Nephron progenitor cell (in vitro differentiated cells): ENCODE data around the gene PSAPL1.
A peak's percentile ranks its signal among the peaks of the same experiment; 100 is the strongest.

Experiments
- DNase-seq: peaks from one replicate; pipeline ENCODE4 v3.0.0; 2021
- H3K27ac Mint-ChIP-seq: 2 replicates; pipeline ENCODE4 v1.8.0; 2021; ENCODE audit warnings: mild to moderate bottlenecking, moderate library complexity, mixed read lengths
- H3K27me3 Mint-ChIP-seq: 2 replicates; pipeline ENCODE4 v1.8.0; 2021; ENCODE audit warnings: mild to moderate bottlenecking, low read depth, mixed read lengths; ENCODE audit not compliant: poor library complexity
- H3K36me3 Mint-ChIP-seq: 2 replicates; pipeline ENCODE4 v1.8.0; 2021; ENCODE audit warnings: low read depth, mixed read lengths
- H3K4me1 Mint-ChIP-seq: 2 replicates; pipeline ENCODE4 v1.8.0; 2021; ENCODE audit warnings: mixed read lengths
- H3K4me3 Mint-ChIP-seq: 2 replicates; pipeline ENCODE4 v1.8.0; 2021; ENCODE audit warnings: mild to moderate bottlenecking, moderate library complexity, mixed read lengths
- H3K9me3 Mint-ChIP-seq: 2 replicates; pipeline ENCODE4 v1.8.0; 2021; ENCODE audit warnings: mild to moderate bottlenecking, moderate library complexity, mixed read lengths
- TF ChIP-seq, protein P1 (sequence below): fragments of 200-600 bp; sonication (generic); IDR thresholded peaks from 2 replicates; pipeline ENCODE4 v1.5.0; 2021; ENCODE audit warnings: antibody characterized with exemption

PSAPL1 gene

GRCh38 chr4:7476820-7477219 lies 42.1 kb upstream of the PSAPL1 start:
- no peak overlapping the region for H3K4me3 Mint-ChIP-seq
- no peak overlapping the region for H3K27ac Mint-ChIP-seq
- peaks cover 72% of the 10 kb centered on the region for H3K4me1 Mint-ChIP-seq
- peaks cover 5% of the 10 kb centered on the region for H3K9me3 Mint-ChIP-seq
- TF ChIP-seq, protein P1, sequence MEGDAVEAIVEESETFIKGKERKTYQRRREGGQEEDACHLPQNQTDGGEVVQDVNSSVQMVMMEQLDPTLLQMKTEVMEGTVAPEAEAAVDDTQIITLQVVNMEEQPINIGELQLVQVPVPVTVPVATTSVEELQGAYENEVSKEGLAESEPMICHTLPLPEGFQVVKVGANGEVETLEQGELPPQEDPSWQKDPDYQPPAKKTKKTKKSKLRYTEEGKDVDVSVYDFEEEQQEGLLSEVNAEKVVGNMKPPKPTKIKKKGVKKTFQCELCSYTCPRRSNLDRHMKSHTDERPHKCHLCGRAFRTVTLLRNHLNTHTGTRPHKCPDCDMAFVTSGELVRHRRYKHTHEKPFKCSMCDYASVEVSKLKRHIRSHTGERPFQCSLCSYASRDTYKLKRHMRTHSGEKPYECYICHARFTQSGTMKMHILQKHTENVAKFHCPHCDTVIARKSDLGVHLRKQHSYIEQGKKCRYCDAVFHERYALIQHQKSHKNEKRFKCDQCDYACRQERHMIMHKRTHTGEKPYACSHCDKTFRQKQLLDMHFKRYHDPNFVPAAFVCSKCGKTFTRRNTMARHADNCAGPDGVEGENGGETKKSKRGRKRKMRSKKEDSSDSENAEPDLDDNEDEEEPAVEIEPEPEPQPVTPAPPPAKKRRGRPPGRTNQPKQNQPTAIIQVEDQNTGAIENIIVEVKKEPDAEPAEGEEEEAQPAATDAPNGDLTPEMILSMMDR, result no peak
- H3K36me3 Mint-ChIP-seq, result no peaks in the 10 kb centered on the region
- H3K27me3 Mint-ChIP-seq, result peaks cover 25% of the 10 kb centered on the region
- no peak for DNase-seq

- Mint-ChIP-seq H3K27me3 (peaks cover 31% of the 10 kb centered on the region), H3K4me1 (peaks cover 84% of the 10 kb centered on the region), H3K27ac (no peak overlapping the region), H3K36me3 (no peaks in the 10 kb centered on the region), H3K4me3 (no peak overlapping the region), H3K9me3 (no peaks in the 10 kb centered on the region)
- DNase-seq, result no peak
- TF ChIP-seq, protein P1, result no peak
Measured at GRCh38 chr4:7475207-7475606, 40.5 kb upstream of the PSAPL1 start.

DNA sequence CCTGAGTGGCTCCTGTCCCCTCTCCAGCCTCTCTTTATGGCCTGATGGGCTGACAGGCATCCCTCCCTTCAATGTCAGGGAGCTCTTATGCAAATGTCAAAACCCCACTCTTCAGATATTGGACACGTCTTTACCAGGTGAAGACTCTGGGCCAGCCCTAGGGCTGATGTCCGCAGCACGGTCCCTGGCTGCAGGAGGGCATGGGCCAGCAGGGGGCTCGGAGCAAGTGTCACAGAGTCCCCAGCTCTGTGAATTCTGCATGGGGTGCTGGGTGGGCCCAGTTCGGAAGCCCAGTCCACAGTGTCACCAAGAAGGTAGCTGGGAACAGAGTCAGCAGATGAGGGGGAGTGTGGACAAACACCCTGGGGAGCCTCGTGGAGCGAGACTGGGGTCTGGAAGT lies 39.6 kb upstream of the PSAPL1 start:
- H3K4me3 Mint-ChIP-seq, result no peak overlapping the region
- H3K27ac Mint-ChIP-seq, result no peak overlapping the region
- H3K36me3 Mint-ChIP-seq, result no peaks in the 10 kb centered on the region
- H3K4me1 Mint-ChIP-seq, result peaks cover 84% of the 10 kb centered on the region
- no peaks in the 10 kb centered on the region for H3K9me3 Mint-ChIP-seq
- DNase-seq, result peak; percentile 37
- peaks cover 32% of the 10 kb centered on the region for H3K27me3 Mint-ChIP-seq
- TF ChIP-seq, protein P1, result peak; percentile 37

DNA sequence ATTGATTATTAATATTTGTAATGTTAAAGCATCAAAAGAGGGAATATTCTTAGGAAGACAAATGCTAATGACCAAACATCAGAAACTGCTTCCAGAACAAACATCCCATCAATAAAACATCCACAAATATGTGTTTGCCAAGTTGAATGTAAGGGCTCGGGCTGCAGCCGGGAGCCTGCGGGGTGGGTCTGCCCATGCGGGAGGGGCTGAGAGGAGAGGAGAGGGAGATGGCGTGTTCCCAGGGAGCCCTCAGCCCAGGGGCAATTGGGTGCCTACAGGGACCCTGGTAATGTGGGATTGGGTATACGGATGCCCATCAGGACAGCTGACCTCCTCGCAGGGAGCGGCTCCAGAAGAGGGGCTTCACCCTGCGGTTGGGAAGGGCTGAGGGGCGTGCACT lies 38.4 kb upstream of the PSAPL1 start:
- peaks cover 35% of the 10 kb centered on the region for H3K27me3 Mint-ChIP-seq
- H3K36me3 Mint-ChIP-seq, result no peaks in the 10 kb centered on the region
- DNase-seq, result no peak
- TF ChIP-seq, protein P1, result no peak
- H3K9me3 Mint-ChIP-seq, result no peaks in the 10 kb centered on the region
- no peak overlapping the region for H3K4me3 Mint-ChIP-seq
- H3K27ac Mint-ChIP-seq, result no peak overlapping the region
- H3K4me1 Mint-ChIP-seq, result peaks cover 74% of the 10 kb centered on the region

DNA sequence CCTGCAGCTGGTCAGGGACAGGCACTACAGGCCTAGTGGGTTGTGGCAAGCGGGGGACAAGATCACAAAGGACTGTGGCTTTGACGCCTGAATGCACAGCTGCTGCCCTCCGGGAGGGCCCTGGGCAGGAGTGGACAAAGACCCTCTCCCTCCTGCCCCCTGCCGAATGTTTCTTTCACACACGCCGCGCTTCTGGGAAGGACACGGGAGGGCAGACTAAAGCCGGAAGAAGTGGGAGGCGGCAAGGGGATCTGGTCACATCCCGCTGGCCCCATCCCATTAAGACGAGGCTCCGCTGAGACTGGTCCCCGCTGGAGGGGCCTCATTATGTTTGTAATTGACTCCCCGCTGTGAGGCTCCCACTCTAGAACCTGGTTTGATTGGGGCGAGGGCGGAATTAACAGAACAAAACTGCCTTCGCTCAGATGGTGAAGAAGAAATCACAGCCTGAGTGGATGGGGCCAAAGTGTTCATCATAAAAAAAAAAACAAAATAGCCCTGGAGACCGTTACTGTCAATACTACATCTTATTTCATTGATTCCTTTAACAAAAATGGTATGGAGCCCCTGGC lies 37.8 kb upstream of the PSAPL1 start:
- no peak overlapping the region for H3K4me3 Mint-ChIP-seq
- no peaks in the 10 kb centered on the region for H3K9me3 Mint-ChIP-seq
- DNase-seq, result peak; percentile 60
- H3K36me3 Mint-ChIP-seq, result no peaks in the 10 kb centered on the region
- H3K27me3 Mint-ChIP-seq, result peaks cover 37% of the 10 kb centered on the region
- peaks cover 69% of the 10 kb centered on the region for H3K4me1 Mint-ChIP-seq
- peak overlapping the region; percentile 77 for H3K27ac Mint-ChIP-seq
- TF ChIP-seq, protein P1, result no peak

GRCh38 chr4:7470522-7471128 lies 35.9 kb upstream of the PSAPL1 start:
- Mint-ChIP-seq H3K36me3 (no peaks in the 10 kb centered on the region), H3K27me3 (peaks cover 33% of the 10 kb centered on the region), H3K4me1 (peaks cover 50% of the 10 kb centered on the region), H3K4me3 (no peak overlapping the region), H3K27ac (peak overlapping the region; percentile 17), H3K9me3 (peaks cover 5% of the 10 kb centered on the region)
- DNase-seq, result no peak
- TF ChIP-seq, protein P1, result no peak
